H1 (cell line): Measurements from ENCODE around the gene NUP210.

Source experiments
- CEBPB ChIP-seq: IDR thresholded peaks from 2 replicates; pipeline ENCODE4 v1.6.1; 2012; ENCODE audit warnings: low read depth, low read length
- CTCF ChIP-seq, 3 experiments: IDR thresholded peaks; 1 replicate in 2 of 3; 2 replicates in 1 of 3; pipeline versions ENCODE4 v1.5.1 to v1.6.1; 2011; ENCODE audit warnings: low read length in 3 of 3, mild to moderate bottlenecking in 3 of 3, inconsistent platforms in 2 of 3, low read depth in 1 of 3, moderate library complexity in 1 of 3; ENCODE audit not compliant: insufficient read depth in 1 of 3; ENCODE audit errors: control extremely low read depth in 1 of 3
- EGR1 ChIP-seq: IDR thresholded peaks from 2 replicates; pipeline ENCODE4 v1.6.1; 2011; ENCODE audit warnings: low read depth, low read length, borderline replicate concordance
- POLR2A ChIP-seq, 2 experiments: IDR thresholded peaks; 1 replicate in 1 of 2; 2 replicates in 1 of 2; pipeline ENCODE4 v1.6.1; 2011; ENCODE audit warnings: low read depth in 2 of 2, low read length in 2 of 2, mild to moderate bottlenecking in 2 of 2; ENCODE audit errors: control extremely low read depth in 1 of 2
- POLR2AphosphoS5 ChIP-seq: IDR thresholded peaks from 2 replicates; pipeline ENCODE4 v1.6.1; 2011; ENCODE audit warnings: low read depth, low read length

- TF ChIP-seq POLR2A (IDR thresholded peaks at IDR 0.05; ENCODE audit: control extremely low read depth in 1 of 2, low read depth in 2 of 2, low read length in 2 of 2): no peak
- TF ChIP-seq CTCF (IDR thresholded peaks at IDR 0.05; ENCODE audit: control extremely low read depth in 1 of 3, insufficient read depth in 1 of 3, low read depth in 1 of 3, low read length in 3 of 3): no peak
- no peak for TF ChIP-seq CEBPB
- TF ChIP-seq POLR2AphosphoS5: no peak
- TF ChIP-seq EGR1: no peak
Measured at GRCh38 chr3:13451301-13451673, 31.2 kb upstream of the NUP210 start.
